Amniotic stem cell (primary cell): Measurements from ENCODE around the gene TRIM75.
"Not testable (repeated sequence)": the region's sequence is repeated elsewhere in the genome, so short reads cannot be mapped to it uniquely, and the experiment has no call there.

Experiments used
- DNase-seq: peaks from one replicate; lab custom pipeline; 2025; lab: John Stamatoyannopoulos, UW

Gene TRIM75

DNA sequence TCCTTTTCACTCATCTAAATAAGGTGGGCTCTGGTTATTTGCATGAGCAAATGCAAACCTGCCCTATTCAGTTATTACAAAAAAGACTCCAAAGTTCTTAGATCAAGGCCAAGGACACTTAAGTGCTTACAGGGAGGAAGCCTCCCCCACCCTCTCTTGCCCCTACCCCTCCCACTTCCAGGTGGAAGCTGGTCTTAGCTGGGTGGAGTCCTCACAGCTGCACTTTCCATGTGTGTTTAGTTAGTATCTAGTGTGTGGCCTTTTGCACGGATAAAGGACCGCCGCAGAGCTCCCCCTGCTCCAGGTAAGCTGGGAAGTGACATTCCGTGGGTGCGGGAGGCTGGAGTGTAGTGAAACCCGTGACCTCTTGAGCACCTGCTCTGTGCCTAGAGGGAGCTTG, at the start of gene TRIM75:
Gene TRIM75 (plus strand): TSS at position 222 of the 400 bp plus-strand sequence. CDS start 5,282 bp downstream, outside the sequence.
- no peak for DNase-seq

DNA sequence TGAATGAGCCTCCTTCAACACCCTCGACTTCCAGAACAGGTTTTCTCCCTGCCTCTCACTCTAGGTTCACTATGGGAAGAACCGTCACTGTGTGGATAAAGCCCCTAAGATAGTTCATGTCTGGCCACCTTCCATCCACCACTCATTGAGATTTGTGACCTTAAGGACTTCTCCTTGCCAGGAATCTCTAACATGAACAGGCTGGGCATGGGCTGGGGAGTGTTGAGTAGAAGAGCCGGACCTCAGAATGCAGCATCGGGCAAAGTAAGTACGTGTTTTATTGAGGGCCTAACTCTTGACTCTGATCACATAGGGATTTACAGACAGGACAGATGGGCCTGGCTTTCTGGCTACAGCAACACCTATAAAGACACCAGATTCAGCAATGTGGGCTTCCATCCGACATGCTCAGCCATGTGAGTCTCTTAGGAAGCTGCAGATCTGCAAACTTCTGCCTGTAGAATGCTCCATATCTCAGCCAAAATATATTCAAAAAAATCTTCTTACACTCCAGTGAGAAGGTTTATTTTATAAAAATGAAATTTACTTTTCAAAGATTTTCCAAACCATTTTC, 48.2 kb upstream of the TRIM75 start:
- DNase-seq: no peak

DNA sequence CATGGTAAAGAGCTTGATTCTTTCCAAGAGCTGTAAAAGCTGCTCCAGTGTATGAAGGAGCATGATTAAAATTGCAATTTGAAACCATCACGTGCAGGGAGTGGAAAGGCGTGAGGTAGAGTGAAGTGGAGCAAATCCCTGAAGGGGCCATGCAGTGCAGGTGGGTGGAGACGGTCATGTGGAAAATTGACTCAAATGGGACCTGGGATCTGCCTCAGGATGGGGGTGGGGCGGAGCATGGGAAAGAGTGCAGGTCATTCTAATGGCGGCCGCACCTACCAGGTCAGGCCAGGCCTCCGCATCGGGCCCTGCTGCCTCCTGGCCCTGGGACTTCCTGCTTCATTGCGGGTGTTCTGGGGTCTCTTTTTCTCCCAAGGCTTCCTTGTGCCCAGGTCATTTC, 47.2 kb upstream of the TRIM75 start:
- DNase-seq: no peak

DNA sequence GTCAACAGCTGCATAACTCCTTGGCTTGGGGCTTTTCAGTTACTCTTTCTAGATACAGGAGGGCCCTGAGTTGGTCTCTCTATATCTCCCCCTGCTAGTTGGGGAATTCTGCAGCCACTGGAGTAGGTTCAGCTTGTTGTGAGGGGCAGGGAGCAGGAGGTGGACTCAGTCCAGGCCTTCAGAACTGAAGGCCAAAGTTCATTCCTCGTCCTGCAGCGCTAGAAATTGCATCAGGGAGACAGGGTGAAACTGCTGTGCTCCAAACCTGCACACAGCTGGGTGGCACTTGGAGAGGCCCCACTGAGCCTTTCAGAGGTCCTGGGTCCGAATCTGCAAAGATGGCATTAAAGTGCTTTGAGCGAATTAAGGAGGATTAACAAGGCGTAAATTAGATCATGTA, 46.8 kb upstream of the TRIM75 start:
- DNase-seq: no peak

DNA sequence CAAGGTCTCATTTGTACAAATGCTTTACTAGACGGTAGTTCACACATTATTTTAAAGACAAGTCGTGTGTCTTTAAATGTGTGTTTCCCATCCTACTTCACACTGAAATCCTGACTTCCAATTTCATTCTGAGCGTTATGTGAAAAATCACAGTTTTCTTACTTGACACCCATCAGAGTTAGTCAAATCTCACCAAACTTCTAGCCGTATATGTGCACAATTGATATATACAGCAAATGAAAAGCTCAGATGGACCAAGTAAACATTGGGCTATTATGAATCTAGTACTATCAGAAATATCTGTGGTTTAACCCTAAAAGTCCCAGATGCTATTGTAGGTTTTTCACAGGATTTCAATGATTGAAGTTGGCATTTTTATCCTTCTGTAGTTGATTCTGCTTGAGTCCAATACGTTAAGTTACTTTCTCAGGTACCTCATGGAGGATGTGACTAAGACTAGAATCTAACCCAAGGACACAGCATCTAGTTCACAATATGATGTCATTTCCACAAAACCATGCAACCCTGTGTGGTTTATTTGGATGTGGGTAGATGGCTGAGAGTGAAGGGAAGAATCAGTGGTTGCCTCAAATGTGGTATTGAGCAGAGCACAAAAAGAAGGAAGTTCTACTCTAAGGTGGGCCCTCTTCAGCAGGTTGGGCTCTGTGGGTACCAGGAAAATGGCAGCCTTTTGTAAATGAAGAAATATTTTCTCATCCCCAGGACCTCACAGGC, 44.0 kb upstream of the TRIM75 start:
- no peak for DNase-seq

DNA sequence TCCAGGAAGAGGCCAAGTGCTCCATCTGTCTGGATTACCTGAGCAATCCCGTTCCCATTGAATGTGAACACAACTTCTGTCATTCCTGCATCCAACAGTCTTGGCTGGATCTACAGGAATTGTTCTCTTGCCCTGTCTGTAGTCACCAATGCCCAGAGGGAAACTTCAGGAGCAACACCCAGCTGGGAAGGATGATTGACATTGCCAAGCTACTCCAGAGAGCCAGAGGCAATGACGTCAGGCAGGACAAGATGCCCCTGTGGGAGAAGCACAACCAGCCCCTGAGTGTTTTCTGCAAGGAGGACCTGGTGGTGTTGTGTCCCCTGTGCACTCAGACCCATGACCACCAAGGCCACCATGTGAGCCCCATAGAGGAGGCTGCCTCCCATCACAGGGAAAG, 43.2 kb upstream of the TRIM75 start:
- no peak for DNase-seq

DNA sequence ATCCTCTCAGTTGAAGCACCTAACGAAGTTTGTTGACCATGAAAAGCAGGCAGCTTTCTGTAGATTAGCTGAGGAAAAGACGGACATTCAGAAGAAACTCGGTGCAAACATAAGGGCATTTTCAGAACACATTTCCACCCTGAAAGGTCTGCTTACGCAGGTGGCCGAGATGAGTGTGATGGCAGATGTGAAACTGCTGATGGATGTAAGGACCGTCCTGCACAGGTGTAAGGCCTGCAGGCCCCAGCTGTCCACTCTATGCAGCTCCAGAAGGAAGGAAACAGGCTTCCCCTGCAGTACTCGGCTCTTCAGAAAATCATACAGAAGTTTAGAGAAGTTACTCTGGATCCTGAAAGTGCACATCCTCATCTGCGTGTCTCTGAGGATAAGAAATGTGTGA, 42.7 kb upstream of the TRIM75 start:
- DNase-seq: no peak

DNA sequence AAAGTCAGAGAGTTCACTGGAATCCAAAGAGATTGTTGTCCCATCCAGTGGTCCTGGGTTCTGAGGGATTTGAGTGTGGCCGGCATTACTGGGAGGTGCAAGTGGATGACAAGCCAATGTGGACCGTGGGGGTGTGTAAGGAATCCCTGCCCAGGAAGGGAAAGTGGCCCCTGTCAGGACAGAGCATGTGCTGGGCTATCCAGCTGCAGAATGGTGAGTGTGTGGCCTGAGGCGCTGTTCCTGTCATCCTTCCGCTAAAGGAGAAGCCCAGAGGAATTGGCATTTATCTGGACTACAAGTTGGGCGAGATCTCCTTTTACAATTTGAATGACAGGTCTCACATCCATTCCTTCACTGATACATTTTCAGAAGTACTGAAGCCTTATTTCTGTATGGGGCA, 42.3 kb upstream of the TRIM75 start:
- no peak for DNase-seq

DNA sequence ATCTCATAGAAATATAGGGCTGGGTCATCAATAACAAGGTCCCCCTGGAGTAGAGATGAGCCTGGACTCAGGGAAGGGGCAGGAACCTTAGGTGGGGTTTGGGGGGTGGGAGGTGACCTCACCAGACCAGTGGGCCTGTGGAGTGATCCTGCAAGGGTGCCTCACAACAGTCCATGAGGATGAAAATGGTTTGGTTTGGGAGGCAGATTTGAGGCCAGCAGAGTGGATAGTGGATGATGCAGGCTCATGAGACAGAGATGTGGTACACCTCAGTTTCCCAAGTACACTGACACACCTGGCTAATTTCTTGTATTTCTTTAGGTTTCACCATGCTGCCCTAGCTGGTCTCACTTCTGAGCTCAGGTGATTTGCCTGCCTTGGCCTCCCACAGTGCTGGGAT, 40.0 kb upstream of the TRIM75 start:
- DNase-seq: no peak

DNA sequence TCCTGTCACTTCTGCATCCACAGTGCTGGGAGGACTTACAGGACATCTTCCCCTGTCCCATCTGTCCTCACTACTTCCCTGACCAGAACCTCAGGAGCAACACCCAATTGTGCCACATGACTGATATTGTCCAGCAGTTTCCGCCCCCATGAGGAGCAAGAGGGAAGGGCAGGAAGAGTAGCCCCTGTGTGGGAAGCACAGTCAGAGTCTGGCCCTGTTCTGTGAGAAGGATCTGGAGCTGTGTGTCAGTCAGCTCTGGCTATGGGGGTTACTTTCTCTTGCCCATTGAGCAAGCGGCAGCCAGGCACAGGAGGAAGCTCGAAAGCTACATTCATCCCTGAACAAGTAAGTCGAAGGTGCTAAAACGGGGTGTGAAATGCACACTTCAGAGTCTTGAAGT, 36.7 kb upstream of the TRIM75 start:
- DNase-seq: no peak

DNA sequence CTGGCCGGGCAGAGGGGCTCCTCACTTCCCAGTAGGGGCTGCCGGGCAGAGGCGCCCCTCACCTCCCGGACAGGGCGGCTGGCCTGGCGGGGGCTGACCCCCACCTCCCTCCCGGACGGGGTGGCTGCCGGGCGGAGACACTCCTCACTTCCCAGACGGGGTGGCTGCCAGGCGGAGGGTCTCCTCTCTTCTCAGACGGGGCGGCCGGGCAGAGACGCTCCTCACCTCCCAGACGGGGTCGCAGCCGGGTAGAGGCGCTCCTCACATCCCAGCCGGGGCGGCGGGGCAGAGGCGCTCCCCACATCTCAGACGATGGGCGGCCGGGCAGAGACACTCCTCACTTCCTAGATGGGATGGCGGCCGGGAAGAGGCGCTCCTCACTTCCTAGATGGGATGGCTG, 33.7 kb upstream of the TRIM75 start:
- not testable (repeated sequence) for DNase-seq

DNA sequence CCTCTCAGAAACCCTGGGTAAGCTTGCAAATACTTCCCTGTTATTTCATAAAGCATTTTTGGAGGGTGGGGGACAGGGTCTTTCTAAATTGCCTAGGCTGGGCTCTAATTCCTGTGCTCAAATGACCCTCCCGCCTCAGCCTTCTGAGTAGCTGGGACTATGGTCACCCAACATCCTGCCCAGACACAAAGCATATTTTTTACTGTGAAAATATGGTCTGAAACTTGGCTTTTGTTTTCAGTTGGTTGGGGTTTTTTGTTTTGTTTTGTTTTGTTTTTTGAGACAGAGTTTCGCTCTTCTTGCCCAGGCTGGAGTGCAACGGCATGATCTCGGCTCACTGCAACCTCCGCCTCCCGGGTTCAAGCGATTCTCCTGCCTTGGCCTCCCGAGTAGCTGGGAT, 27.9 kb upstream of the TRIM75 start:
- DNase-seq: not testable (repeated sequence)

DNA sequence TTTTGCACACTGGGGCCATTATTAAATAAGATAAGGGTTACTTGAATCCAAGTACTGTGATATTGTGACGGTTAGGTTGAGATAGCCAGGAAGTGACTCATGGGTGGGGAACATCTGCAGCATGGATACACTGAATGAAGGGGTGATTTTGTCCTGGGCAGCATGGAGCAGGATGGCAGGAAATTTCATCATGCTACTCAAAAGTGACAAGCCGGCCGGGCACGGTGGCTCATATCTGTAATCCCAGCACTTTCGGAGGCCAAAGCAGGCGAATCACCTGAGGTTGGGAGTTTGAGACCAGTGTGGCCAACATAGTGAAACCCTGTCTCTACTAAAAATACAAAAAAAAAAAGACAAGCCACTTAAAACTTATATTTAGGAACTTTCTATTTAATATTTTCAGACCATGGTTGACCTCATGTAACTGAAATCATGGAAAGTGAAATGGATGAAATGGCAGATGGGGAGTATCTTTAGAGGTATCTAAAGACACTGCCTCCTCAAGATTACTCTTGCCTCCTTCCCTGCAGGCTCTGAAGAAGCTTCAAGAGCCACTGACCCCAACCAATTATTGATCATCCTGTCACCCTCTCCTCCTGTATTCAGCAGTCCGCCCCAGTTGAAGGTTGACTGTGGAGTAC, 25.8 kb upstream of the TRIM75 start:
- no peak for DNase-seq

DNA sequence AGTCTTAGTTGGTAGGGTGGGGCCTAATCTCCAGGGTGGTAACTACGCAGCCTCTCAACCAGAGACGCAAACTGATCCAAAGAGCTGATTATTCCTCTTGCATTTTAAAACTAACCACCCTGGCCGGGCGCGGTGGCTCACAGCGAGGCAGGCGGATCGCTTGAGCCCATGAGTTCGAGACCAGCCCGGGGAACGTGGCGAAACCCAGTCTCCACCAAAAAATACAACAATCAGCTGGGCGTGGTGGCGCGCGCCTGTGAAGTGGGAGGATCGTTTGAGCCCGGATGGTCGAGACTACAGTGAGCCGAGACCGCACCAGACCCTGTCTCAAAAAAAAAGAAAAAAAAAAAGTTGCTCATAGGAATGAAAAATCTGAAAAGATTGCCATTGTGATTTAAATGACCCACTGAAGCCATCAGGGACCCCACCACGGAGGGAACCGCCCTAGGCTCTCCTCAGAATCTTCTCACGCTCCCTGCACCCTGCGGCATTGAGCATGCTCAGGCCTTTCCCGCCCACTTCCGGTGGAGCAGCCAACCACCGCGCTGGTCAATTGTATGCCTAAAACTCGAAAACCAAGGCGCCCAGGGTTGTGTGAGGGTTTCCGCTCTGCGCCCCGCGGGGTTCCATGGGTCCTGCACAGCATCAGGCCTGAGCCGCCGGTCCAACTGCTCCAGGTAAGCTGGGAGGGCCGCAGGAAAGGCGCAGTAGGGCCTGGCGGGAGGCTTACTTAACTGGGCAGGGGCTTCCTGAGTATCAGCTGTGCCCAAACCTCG, 22.0 kb upstream of the TRIM75 start, which contains the start of gene TRIM60:
Gene TRIM60 (plus strand): TSS at position 564 of the 776 bp plus-strand sequence. CDS start 8,074 bp downstream, outside the sequence.
- DNase-seq: no peak

DNA sequence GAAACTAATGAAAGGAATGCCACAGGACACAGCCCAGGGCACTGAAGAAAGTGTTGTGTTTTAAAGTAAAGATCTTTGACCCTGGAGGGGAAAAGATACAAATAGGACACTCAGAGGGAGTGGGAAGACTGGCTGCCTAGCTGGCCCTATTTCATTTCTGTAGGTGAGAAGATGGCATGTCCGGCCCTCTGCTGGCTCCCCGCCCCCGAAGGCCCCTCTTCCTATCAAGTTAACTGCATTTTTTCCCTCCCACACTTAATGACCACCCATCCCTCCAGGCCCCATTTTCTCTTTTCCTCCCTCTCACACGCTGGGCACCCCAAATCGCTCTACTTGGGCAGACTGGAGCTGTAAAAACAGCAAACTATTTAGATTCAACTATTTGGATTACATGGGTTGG, 5.5 kb upstream of the TRIM75 start:
- DNase-seq: no peak

DNA sequence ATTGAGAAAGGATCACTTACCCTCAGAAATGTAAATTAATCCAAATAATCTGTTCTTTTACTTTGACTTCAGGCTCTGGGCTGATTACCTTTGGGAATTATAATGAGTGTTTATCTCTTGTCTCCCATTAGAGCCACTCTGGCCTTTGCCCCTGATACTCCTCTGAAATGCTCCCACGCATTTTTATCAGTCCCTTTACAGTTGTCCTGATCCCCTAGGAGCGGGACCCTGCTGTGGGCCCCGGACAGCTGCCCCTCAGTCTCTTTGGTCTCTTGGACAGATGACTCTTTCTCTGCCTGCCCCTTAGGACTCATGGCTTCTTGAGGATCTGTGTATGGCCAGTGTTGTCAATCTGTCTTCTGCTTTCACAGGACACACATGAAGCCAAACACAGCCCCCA, 1.0 kb upstream of the TRIM75 start:
- no peak for DNase-seq

DNA sequence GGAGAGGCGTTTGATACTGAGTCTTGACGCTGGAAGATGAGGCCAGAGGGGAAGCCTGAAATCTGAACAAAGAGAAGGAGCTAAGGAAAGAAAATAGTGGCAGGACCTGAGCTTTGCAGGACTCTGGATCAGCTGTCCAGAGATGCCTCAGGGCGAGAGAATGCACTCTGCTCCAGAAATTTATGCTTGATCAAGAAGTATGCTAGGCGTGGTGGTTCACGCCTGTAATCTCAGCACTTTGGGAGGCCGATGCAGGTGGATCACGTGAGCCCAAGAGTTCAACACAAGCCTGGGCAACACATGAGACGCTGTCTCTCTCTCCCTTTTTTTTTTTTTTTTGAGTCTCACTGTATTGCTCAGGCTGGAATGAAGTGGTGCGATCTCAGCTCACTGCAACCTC, 1.9 kb downstream of the TRIM75 start:
- no peak for DNase-seq

DNA sequence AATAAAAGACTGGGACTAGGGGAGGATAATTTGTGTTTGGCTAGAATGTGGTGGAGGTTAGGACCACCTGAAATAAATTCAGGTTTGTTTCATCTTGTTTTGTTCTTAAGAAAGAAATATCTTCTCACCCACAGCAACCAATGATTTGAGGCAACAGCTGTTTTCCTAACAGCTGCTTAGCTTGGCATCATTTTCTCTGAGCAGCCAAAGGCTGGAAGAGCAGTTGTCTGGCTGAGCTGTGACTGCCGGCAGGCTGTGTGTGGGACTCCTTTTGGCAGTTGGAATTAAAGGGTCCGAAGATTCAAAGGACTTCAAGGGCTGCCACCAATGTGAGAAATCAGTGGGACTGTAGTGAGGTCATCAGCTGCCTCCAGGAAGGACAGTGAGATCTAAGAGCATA, 5.0 kb downstream of the TRIM75 start:
- no peak for DNase-seq

DNA sequence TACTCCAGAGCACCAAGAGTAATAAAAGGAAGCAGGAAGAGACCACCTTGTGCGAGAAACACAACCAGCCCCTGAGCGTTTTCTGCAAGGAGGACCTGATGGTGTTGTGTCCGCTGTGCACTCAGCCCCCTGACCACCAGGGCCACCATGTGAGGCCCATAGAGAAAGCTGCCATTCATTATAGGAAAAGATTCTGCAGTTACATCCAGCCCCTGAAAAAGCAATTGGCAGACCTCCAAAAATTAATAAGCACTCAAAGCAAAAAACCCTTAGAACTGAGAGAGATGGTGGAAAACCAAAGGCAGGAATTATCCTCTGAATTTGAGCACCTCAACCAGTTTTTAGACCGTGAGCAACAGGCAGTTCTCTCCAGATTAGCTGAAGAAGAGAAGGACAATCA, 5.7 kb downstream of the TRIM75 start:
- DNase-seq: no peak

DNA sequence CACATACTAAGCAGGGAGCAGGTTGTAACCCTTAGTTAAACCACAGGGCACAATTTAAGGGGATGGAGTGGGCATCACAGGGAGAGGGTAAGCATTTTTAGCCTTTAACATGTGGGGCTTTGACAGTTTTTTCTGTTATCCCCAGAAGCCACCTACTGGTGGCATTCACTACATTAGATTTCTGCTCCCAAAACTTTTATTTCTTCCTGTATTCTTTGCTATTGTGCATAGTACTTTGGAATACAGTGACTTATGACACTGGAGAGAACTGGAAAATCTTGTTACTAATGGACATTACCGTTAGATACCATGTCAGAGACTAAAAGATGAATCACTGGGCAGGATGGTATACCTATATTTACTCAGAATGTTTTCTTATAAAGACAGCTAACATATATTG, 7.3 kb downstream of the TRIM75 start:
- DNase-seq: no peak

DNA sequence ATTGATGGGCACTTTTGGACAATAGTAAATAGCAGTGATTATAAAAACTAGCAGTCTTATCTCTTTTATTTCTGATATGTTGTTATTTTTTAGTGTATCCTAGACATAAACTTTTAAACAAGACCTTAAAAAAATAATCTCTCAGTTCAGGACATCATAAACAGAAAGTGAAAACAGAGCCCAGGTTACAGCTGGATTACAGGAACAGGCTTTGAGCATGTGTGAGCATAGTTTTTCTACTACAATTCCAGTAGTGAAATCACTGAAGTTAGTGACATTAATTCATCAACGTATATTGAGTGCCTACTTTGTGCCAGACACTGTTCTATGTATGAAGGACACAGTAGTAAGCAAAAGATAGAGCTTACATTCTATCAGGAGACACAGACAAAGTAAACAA, 16.9 kb downstream of the TRIM75 start:
- no peak for DNase-seq

DNA sequence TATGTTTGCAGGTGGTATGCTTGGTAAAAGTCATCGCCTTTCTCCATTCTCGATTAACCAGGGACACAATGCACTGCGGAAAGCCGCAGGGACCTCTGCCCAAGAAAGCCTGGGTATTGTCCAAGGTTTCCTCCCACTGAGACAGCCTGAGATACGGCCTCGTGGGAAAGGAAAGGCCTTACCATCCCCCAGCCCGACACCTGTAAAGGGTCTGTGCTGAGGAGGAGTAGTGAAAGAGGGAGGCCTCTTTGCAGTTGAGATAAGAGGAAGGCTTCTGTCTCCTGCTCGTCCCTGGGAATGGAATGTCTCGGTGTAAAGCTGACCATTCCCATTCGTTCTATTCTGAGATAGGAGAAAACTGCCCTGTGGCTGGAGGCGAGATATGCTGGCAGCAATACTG, 19.7 kb downstream of the TRIM75 start:
- not testable (repeated sequence) for DNase-seq
